GM12865 (cell line): ENCODE measurements around the gene RBM23.

Experiments used
- DNase-seq: peaks from one replicate; pipeline ENCODE4 v3.0.0; 2010; ENCODE audit warnings: low read depth
- H3K4me3 ChIP-seq: 2 replicates; pipeline ENCODE4 v1.5.1; 2011; ENCODE audit warnings: mild to moderate bottlenecking, low read depth, low read length, control low read depth
- TF ChIP-seq, protein P1 (sequence below): IDR thresholded peaks from 2 replicates; pipeline ENCODE4 v1.5.1; 2011; ENCODE audit warnings: low read length, control low read depth, low read depth, inconsistent platforms; ENCODE audit not compliant: insufficient read depth; ENCODE audit errors: missing control alignments

The RBM23 gene

GRCh38 chr14:22896356-22896755 lies 22.6 kb downstream of the RBM23 start:
- no peak overlapping the region for H3K4me3 ChIP-seq
- DNase-seq = no peak
- TF ChIP-seq, protein P1, sequence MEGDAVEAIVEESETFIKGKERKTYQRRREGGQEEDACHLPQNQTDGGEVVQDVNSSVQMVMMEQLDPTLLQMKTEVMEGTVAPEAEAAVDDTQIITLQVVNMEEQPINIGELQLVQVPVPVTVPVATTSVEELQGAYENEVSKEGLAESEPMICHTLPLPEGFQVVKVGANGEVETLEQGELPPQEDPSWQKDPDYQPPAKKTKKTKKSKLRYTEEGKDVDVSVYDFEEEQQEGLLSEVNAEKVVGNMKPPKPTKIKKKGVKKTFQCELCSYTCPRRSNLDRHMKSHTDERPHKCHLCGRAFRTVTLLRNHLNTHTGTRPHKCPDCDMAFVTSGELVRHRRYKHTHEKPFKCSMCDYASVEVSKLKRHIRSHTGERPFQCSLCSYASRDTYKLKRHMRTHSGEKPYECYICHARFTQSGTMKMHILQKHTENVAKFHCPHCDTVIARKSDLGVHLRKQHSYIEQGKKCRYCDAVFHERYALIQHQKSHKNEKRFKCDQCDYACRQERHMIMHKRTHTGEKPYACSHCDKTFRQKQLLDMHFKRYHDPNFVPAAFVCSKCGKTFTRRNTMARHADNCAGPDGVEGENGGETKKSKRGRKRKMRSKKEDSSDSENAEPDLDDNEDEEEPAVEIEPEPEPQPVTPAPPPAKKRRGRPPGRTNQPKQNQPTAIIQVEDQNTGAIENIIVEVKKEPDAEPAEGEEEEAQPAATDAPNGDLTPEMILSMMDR = no peak

DNA sequence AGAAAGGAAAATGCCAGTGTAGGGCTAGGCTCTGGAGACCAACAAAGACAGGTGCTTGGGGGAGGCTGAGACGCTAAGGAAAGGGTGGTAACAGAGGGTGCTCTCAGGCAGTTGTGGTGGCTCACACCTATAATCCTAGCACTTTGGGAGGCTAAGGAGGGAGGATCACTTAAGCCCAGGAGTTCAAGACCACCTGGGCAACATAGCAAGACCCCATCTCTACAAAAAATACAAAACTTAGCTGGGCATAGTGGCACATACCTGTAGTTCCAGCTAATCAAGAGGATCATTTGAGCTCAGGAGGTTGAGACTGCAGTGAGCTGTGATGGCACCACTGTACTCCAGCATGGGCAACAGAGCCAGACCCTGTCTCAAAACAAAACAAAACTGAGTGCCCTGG lies 23.5 kb downstream of the RBM23 start:
- H3K4me3 ChIP-seq = no peak overlapping the region
- DNase-seq = no peak
- TF ChIP-seq, protein P1 = no peak

- DNase-seq = no peak
- TF ChIP-seq, protein P1 = no peak
- H3K4me3 ChIP-seq = no peak overlapping the region
Measured at GRCh38 chr14:22893706-22894105, 25.2 kb downstream of the RBM23 start.

DNA sequence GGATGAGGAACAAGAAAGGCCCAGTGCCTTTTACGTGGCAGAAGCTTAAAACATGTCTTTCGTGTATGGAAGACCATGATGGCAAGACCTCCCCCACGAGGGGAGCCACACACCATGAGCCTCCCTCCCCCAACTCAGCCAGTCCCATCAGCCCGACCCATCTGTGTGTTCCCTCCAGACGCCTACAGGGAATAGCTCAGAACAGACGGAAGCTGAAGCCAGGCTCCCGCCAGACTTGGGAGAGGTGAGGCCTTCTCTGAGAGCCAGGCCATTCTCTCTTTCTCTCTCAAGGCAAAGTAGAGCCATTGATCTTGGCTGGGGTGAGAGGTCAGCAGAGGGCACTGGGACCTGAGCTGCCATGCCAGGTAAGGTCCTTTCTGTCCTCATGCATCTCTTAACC lies 26.5 kb downstream of the RBM23 start:
- TF ChIP-seq, protein P1 = no peak
- H3K4me3 ChIP-seq = no peak overlapping the region
- no peak for DNase-seq

DNA sequence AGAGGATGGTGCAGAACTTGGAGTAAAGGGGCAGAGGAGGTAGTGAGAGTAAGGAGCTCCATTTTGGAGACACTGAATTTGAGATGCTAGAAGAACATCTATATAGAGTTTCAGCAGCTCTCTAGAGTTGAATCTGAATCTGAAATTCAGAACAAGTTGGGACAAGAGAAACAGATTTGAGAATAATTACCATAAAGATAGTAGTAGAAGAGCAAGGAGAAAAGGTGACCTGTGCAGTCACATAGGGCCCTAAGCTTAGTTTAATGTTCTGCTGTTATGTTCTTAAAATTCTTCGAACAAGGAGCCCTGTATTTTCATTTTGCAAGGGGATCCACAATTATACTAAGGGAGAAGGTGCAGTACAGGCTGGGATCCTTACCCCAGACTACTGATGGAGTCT lies 28.5 kb downstream of the RBM23 start:
- TF ChIP-seq, protein P1 = no peak
- DNase-seq = no peak
- no peak overlapping the region for H3K4me3 ChIP-seq

DNA sequence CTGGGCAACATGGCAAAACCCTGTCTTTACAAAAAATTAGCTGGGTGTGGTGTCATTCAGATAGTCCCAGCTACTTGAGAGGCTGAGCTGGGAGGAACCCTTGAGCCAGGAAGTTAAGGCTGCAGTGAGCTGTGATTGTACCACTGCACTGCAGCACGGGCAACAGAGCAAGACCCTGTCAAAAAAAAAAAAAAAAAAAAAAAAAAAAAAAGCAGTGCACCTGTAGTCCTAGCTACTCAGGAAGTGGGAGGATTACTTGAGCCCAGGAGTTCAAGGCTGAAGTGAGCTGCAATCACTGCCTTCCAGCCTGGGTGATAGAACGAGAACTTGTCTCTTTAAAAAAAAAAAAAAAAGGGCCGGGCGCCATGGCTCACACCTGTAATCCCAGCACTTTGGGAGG lies 30.3 kb downstream of the RBM23 start:
- TF ChIP-seq, protein P1 = no peak
- DNase-seq = peak; percentile 86
- peak overlapping the region; percentile 76 for H3K4me3 ChIP-seq

- DNase-seq = peak; percentile 87
- TF ChIP-seq, protein P1 = no peak
- H3K4me3 ChIP-seq = peak overlapping the region; percentile 76
Measured at GRCh38 chr14:22887990-22888378, 31.0 kb downstream of the RBM23 start.
